Neural cell (in vitro differentiated cells): ENCODE results near the gene P3H2. TPM values are rescaled to one million over a fixed set of nuclear protein-coding genes. Genes with fewer than 3 reads are reported as not detected.
A peak's percentile ranks its signal among the peaks of the same experiment; 100 is the strongest.

Source experiments
- H2AFZ ChIP-seq: fragments of 200-600, 300-800 bp; sonication (generic), shearing (Covaris generic); 2 replicates; pipeline ENCODE4 v1.6.0; 2014; ENCODE audit warnings: low read depth, mild to moderate bottlenecking, antibody characterized with exemption, low read length, moderate library complexity
- H3F3A ChIP-seq: fragments of 200-600 bp; shearing (Covaris generic); 2 replicates; pipeline ENCODE4 v1.6.1; 2016; ENCODE audit warnings: mild to moderate bottlenecking, moderate library complexity, mixed read lengths, antibody characterized with exemption, low read length; ENCODE audit not compliant: insufficient read depth, poor library complexity, severe bottlenecking
- H3K27ac ChIP-seq: fragments of 200-600, 300-800 bp; sonication (generic), shearing (Covaris generic); 2 replicates; pipeline ENCODE4 v1.5.1; 2014; ENCODE audit warnings: mild to moderate bottlenecking, low read length, moderate library complexity
- H3K27me3 ChIP-seq: fragments of 300-800, 200-600 bp; sonication (generic), shearing (Covaris generic); 2 replicates; pipeline ENCODE4 v1.6.0; 2014; ENCODE audit warnings: mild to moderate bottlenecking, low read depth, low read length, moderate library complexity; ENCODE audit not compliant: insufficient read depth
- H3K36me3 ChIP-seq: fragments of 300-800, 200-600 bp; sonication (generic), shearing (Covaris generic); 2 replicates; pipeline ENCODE4 v1.5.1; 2014; ENCODE audit warnings: mild to moderate bottlenecking, antibody characterized with exemption, low read length, moderate library complexity; ENCODE audit not compliant: insufficient read depth
- H3K4me2 ChIP-seq: fragments of 300-800, 200-600 bp; sonication (generic), shearing (Covaris generic); 2 replicates; pipeline ENCODE4 v1.6.0; 2014; ENCODE audit warnings: mild to moderate bottlenecking, low read length
- H3K4me3 ChIP-seq: fragments of 300-800, 200-600 bp; sonication (generic), shearing (Covaris generic); 2 replicates; pipeline ENCODE4 v1.5.1; 2014; ENCODE audit warnings: mild to moderate bottlenecking, low read length, moderate library complexity
- H3K79me2 ChIP-seq: fragments of 200-600 bp; shearing (Covaris generic); replicated peaks from 2 replicates; pipeline ENCODE4 v1.6.0; 2014; ENCODE audit warnings: mild to moderate bottlenecking, low read length, moderate library complexity; ENCODE audit not compliant: insufficient read depth
- H3K9ac ChIP-seq: fragments of 300-800, 200-600 bp; sonication (generic), shearing (Covaris generic); 2 replicates; pipeline ENCODE4 v1.6.1; 2016; ENCODE audit warnings: mild to moderate bottlenecking, low read length, mixed read lengths
- H3K9me2 ChIP-seq: fragments of 200-600 bp; shearing (Covaris generic); 2 replicates; pipeline ENCODE4 v1.6.1; 2016; ENCODE audit warnings: mild to moderate bottlenecking, low read length, mixed read lengths; ENCODE audit not compliant: insufficient read depth
- H3K9me3 ChIP-seq: fragments of 200-600, 300-800 bp; sonication (generic), shearing (Covaris generic); 2 replicates; pipeline ENCODE4 v1.6.1; 2016; ENCODE audit warnings: mild to moderate bottlenecking, mixed run types, low read length, moderate library complexity, mixed read lengths
- H4K20me1 ChIP-seq: fragments of 200-600 bp; shearing (Covaris generic); 2 replicates; pipeline ENCODE4 v1.6.1; 2016; ENCODE audit warnings: mild to moderate bottlenecking, mixed run types; ENCODE audit not compliant: insufficient read depth
- CTCF ChIP-seq: fragments of 450-650 bp; IDR thresholded peaks from 2 replicates; pipeline ENCODE4 v1.5.1; 2014; ENCODE audit warnings: antibody characterized with exemption, mild to moderate bottlenecking, moderate library complexity; ENCODE audit not compliant: poor library complexity, severe bottlenecking
- EP300 ChIP-seq: fragments of 450-650 bp; conservative IDR thresholded peaks from 2 replicates; pipeline ENCODE4 v1.6.1; 2014; ENCODE audit warnings: antibody characterized with exemption, mild to moderate bottlenecking, moderate library complexity; ENCODE audit not compliant: poor library complexity, severe bottlenecking
- EZH2 ChIP-seq: fragments of 200-600, 300-800 bp; shearing (Covaris generic), sonication (generic); IDR thresholded peaks from 2 replicates; pipeline ENCODE4 v1.6.1; 2014; ENCODE audit warnings: antibody characterized with exemption, low read length, borderline replicate concordance, mild to moderate bottlenecking; ENCODE audit not compliant: insufficient read depth, poor library complexity, severe bottlenecking
- MXI1 ChIP-seq: fragments of 450-650 bp; conservative IDR thresholded peaks from 2 replicates; pipeline ENCODE4 v1.6.1; 2014; ENCODE audit warnings: antibody characterized with exemption, mild to moderate bottlenecking; ENCODE audit not compliant: poor library complexity, severe bottlenecking
- POLR2AphosphoS5 ChIP-seq: IDR thresholded peaks from 2 replicates; pipeline ENCODE4 v1.6.1; 2012
- RAD21 ChIP-seq: fragments of 450-650 bp; conservative IDR thresholded peaks from 2 replicates; pipeline ENCODE4 v1.6.1; 2014; ENCODE audit warnings: antibody characterized with exemption, mild to moderate bottlenecking, moderate library complexity
- REST ChIP-seq: IDR thresholded peaks from 2 replicates; pipeline ENCODE4 v1.6.1; 2012; ENCODE audit warnings: borderline replicate concordance
- SMC3 ChIP-seq: fragments of 450-650 bp; conservative IDR thresholded peaks from 2 replicates; pipeline ENCODE4 v1.6.1; 2014; ENCODE audit warnings: antibody characterized with exemption, mild to moderate bottlenecking, moderate library complexity; ENCODE audit not compliant: poor library complexity
- TAF1 ChIP-seq: IDR thresholded peaks from 2 replicates; pipeline ENCODE4 v1.6.1; 2012; ENCODE audit warnings: low read depth
- polyA plus RNA-seq: library from polyadenylated mRNA; depleted of rRNA; stranded (reverse); fragments of >200 nt; gene quantifications from 2 replicates; pipeline ENCODE4 v1.2.3, GENCODE V29; 2014

Gene P3H2
- polyA plus RNA-seq, 1 donor from 2014 or later = 0.68 TPM

- Histone ChIP-seq H3K9me2 (no peaks in the 10 kb centered on the region), H3K36me3 (no peaks in the 10 kb centered on the region), H3K9ac (no peak overlapping the region), H3F3A (no peaks in the 10 kb centered on the region), H3K4me2 (no peak overlapping the region), H4K20me1 (no peaks in the 10 kb centered on the region), H3K27me3 (no peaks in the 10 kb centered on the region), H3K9me3 (no peaks in the 10 kb centered on the region), H2AFZ (no peak overlapping the region), H3K79me2 (no peaks in the 10 kb centered on the region), H3K27ac (no peak overlapping the region), H3K4me3 (no peak overlapping the region)
- TF ChIP-seq SMC3 (no peak), TAF1 (no peak)
Measured at GRCh38 chr3:190122198-190122771, 1.6 kb upstream of the P3H2 start.

- H3K36me3 ChIP-seq = no peaks in the 10 kb centered on the region
- H3K4me3 ChIP-seq = peak overlapping the region; percentile 97
- H2AFZ ChIP-seq = no peak overlapping the region
- no peaks in the 10 kb centered on the region for H4K20me1 ChIP-seq
- H3K4me2 ChIP-seq = peak overlapping the region; percentile 54
- no peaks in the 10 kb centered on the region for H3K9me2 ChIP-seq
- no peaks in the 10 kb centered on the region for H3K9me3 ChIP-seq
- no peak overlapping the region for H3K27ac ChIP-seq
- no peaks in the 10 kb centered on the region for H3K27me3 ChIP-seq
- no peak for TF ChIP-seq REST
- TF ChIP-seq EP300 = no peak
- TF ChIP-seq CTCF = no peak
- no peak for TF ChIP-seq POLR2AphosphoS5
- no peak for TF ChIP-seq EZH2
- no peak for TF ChIP-seq TAF1
- no peak for TF ChIP-seq RAD21
- no peak for TF ChIP-seq SMC3
- no peak for TF ChIP-seq MXI1
- no peaks in the 10 kb centered on the region for H3F3A ChIP-seq
- H3K79me2 ChIP-seq = no peaks in the 10 kb centered on the region
- H3K9ac ChIP-seq = peak overlapping the region; percentile 80
Measured at GRCh38 chr3:190121383-190121782, 686 bp upstream of the P3H2 start.

- Histone ChIP-seq H3K27ac (peak overlapping the region; percentile 77), H3K4me3 (peak overlapping the region; percentile 97), H3K9ac (peak overlapping the region; percentile 80), H3F3A (no peaks in the 10 kb centered on the region), H2AFZ (peak overlapping the region; percentile 78), H3K79me2 (no peaks in the 10 kb centered on the region), H3K27me3 (no peaks in the 10 kb centered on the region), H3K4me2 (peak overlapping the region; percentile 54), H3K9me3 (no peaks in the 10 kb centered on the region), H4K20me1 (no peaks in the 10 kb centered on the region), H3K36me3 (no peaks in the 10 kb centered on the region), H3K9me2 (no peaks in the 10 kb centered on the region)
- TF ChIP-seq SMC3 (peak; percentile 7), REST (no peak), EP300 (no peak)
Measured at GRCh38 chr3:190121061-190121377, 322 bp upstream of the P3H2 start.
